ENCODE results near the gene SPEF1.

The SPEF1 gene

DNA sequence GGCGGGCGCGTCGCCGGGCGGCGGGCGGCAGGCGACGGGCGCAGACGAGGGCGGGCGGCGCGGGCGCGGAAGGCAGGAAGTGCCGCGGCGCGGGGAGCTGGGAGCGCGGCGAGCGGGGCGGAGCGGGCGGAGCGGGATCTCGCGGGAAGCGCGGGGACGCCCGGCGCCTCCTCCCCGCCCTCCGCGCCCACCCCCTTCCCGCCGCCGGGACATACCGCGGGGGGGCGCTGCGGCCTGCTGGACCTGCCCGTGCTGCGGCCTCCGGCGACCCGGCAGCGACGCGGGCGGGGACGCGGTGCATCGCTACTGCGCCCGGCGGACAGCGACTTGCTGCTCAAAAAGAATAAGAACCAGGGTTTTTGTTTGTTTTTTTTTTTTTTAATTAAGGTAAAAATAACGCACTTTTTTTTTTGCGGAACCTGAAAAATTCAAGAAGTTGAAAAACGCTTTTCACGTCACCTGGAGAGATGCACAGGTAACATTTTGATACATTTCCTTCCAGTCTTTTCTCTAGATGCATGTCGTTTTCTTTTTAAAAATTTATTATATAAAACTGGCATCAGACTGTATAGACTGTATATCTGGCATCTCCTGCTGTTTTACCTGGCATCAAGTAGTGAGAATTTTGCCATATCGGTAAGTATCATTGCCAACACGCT lies 5.5 kb upstream of the SPEF1 start, which contains the start of gene CENPB:
Gene CENPB, minus strand, starts transcription at position 76 of the 659 bp plus-strand sequence. CDS start 257 bp downstream, outside the sequence.
- peak within 1 kb of the TSS; percentile 47 for H3K9ac ChIP-seq (ENCODE audit: low read depth, low read length)
- no peaks in the 10 kb centered on the region for H3K9me3 ChIP-seq (ENCODE audit: control insufficient read depth, insufficient read depth, low read length)
- H3K4me1 ChIP-seq (ENCODE audit: insufficient read depth, low read length) = no peaks in the 10 kb centered on the region; the same call in 1 of the 2 replicates
- H3K36me3 ChIP-seq (ENCODE audit: insufficient read depth, low read length) = no peaks in the 10 kb centered on the region; the same call in 1 of the 2 replicates

DNA sequence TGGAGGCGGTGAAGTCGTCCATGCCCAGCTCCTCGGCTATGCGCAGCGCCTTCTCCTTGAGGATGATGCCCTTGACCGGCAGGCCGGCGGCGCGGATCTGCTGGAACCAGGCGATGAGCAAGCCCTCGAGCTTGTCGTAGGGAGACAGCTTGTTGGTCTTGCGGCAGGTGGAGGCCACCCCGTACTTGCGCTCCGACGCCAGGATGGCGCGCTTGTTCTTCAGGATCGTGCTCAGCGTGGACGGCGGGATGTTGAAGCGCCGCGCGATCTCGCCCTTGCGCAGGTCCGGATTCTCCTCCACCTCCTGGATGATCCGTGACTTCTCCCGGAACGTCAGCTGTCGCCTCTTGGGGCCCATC lies 4.9 kb upstream of the SPEF1 start:
- no peaks in the 10 kb centered on the region; the same call in 1 of the 2 replicates for H3K4me1 ChIP-seq (ENCODE audit: insufficient read depth, low read length)
- H3K9ac ChIP-seq (ENCODE audit: low read depth, low read length) = peak overlapping the region; percentile 47
- H3K9me3 ChIP-seq (ENCODE audit: control insufficient read depth, insufficient read depth, low read length) = no peaks in the 10 kb centered on the region
- no peaks in the 10 kb centered on the region; the same call in 1 of the 2 replicates for H3K36me3 ChIP-seq (ENCODE audit: insufficient read depth, low read length)

DNA sequence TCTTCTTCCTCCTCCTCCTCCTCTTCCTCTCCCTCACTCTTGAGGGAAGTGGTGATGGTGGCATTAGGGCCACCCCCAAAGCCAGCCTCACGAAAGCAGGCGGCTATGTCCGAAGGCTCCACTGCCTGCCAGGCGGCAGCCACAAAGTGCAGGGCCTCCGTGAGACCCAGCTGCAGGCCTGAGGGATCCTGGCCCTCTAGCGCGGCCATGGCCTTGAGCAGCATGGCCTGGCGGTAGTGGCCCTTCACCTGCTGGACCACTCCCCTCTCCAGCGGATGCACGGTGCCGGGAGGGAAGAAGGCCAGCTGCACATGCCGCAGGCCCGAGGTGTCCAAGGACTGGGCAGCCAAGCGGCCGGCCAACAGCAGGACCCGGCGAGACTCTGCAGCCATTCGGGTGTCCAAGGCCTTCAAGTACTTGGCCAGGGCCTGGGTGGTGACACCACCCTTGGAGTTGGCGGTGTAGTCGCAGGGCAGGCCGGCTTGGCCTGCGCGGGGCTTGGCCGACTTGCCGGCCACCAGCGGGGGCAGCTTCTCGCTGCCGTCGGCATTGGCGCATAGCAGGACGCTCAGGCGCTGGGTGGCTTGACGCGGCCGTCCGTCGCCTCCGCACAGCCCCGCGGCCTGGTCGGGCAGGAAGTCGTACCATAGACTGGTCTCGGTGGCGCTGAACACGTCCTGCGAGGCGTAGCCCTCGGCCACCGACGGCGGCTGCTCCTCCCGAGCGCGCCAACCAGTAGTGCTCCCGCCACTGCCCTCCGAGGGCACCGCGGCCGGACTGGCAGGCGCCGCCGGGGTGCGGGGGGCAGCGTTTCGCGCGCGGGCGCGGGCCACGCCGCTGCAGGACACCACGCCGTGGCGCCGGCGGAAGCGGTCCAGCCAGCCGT lies 4.2 kb upstream of the SPEF1 start:
- no peaks in the 10 kb centered on the region; the same call in 1 of the 2 replicates for H3K36me3 ChIP-seq (ENCODE audit: insufficient read depth, low read length)
- no peaks in the 10 kb centered on the region for H3K9me3 ChIP-seq (ENCODE audit: control insufficient read depth, insufficient read depth, low read length)
- H3K9ac ChIP-seq (ENCODE audit: low read depth, low read length) = peak overlapping the region; percentile 47
- H3K4me1 ChIP-seq (ENCODE audit: insufficient read depth, low read length) = no peaks in the 10 kb centered on the region; the same call in 1 of the 2 replicates

DNA sequence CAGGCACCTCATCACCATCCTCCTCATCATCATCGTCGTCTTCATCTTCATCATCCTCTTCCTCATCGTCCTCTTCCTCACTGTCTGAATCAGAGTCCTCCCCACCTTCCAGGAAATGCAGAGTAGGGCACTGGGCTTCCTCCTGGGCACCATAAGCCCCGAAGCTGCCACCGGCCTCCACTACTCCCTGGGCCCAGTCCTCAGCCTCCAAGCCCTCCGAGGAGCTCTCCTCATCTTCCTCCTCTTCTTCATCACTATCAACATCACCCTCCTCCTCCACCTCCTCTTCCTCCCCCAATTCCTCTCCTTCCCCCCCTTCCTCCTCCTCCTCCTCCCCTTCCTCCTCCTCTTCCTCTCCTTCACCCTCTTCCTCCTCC lies 3.6 kb upstream of the SPEF1 start:
- Histone ChIP-seq H3K9me3 (ENCODE audit: control insufficient read depth, insufficient read depth, low read length) (no peaks in the 10 kb centered on the region), H3K36me3 (ENCODE audit: insufficient read depth, low read length) (no peaks in the 10 kb centered on the region; the same call in 1 of the 2 replicates), H3K9ac (ENCODE audit: low read depth, low read length) (no peak overlapping the region), H3K4me1 (ENCODE audit: insufficient read depth, low read length) (no peaks in the 10 kb centered on the region; the same call in 1 of the 2 replicates)

DNA sequence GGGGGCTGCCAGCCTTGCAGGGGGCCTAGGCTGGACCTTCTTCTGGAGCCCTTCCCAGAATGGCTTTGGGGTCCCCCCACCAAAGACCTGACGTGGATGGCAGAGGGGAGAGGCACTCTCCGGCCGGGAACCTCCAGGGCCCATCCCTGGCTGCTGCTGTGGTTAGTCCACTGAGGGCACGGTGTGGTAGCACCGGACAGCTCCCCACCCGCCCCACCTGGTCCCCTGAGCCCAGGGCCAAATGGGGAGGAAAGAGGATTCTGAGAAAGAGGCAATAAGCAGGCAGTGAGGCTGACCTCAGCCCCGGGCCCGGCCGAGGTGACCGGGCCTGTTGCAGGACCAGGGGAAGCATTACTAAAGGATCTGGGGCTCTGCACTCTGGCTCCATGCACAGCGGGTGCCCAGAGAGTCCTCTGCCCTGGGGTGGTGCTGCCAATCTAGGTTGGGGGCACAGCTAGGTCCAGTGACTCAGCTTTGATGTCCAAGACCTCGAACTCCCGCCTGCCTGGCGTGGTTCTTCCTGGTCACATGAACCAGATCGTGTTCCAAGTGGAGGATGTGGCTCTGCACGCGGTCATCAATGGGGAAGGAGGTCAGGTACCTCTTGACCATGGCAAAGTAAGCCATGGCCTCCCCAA lies 3.1 kb upstream of the SPEF1 start:
- Histone ChIP-seq H3K4me1 (ENCODE audit: insufficient read depth, low read length) (no peaks in the 10 kb centered on the region; the same call in 1 of the 2 replicates), H3K36me3 (ENCODE audit: insufficient read depth, low read length) (no peaks in the 10 kb centered on the region; the same call in 1 of the 2 replicates), H3K9me3 (ENCODE audit: control insufficient read depth, insufficient read depth, low read length) (no peaks in the 10 kb centered on the region), H3K9ac (ENCODE audit: low read depth, low read length) (no peak overlapping the region)

DNA sequence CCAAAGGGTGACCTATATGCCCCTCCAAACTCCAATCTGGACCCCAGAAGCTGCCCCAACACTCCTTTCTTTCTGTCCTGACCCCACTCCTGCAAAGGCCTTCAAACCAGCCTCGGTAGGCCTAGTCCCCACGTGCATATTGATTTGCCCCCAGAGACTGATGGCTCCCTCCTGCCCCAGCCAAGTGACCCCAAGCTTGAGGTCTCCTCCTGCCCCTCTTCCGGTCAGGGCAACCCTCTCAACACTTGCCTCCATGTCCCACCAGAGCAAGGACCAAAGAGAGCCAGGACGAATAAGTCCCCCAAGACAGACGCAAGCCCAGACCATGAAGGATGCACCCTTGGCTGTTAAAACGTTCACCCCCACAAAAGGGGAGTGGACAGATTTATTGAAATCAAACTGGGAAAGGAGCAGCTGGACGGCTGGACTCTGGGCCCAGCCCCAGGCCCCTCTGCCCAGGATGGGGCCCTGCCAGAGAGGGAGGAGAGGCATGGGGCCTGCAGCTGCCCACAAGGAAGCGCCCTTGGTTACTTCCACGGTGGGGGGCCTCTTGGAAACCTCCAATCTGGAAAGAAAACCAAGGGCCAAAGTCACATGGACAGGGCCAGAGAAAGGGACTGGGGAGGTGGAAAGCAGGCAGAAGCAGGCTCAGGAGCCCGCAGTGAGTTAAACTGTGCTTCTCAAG lies 2.4 kb upstream of the SPEF1 start:
- Histone ChIP-seq H3K4me1 (ENCODE audit: insufficient read depth, low read length) (no peaks in the 10 kb centered on the region; the same call in 1 of the 2 replicates), H3K9ac (ENCODE audit: low read depth, low read length) (no peak overlapping the region), H3K9me3 (ENCODE audit: control insufficient read depth, insufficient read depth, low read length) (no peaks in the 10 kb centered on the region), H3K36me3 (ENCODE audit: insufficient read depth, low read length) (no peaks in the 10 kb centered on the region; the same call in 1 of the 2 replicates)

DNA sequence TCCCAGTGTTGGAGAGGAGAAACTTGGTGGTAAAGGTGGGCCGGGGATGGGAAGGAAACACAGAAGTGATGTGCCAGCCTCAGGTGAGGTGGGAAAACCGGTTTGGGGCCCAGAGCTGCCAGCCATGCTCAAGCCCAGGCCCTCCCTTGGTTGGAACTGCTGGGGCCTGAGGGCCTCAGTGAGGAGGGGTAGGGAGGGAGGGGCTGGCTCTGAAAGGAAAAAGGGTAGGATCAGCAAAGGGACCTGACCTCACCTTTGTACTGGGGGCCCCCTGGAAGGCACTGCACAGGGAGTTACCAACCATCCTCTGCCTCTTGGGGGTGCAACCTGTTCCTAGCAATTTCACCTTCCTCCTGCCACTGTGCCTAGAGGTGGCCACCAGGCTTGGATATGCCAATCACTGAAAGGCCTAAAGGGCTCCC lies 1.8 kb upstream of the SPEF1 start:
- H3K4me1 ChIP-seq (ENCODE audit: insufficient read depth, low read length) = no peaks in the 10 kb centered on the region; the same call in 1 of the 2 replicates
- H3K36me3 ChIP-seq (ENCODE audit: insufficient read depth, low read length) = no peaks in the 10 kb centered on the region; the same call in 1 of the 2 replicates
- H3K9me3 ChIP-seq (ENCODE audit: control insufficient read depth, insufficient read depth, low read length) = no peaks in the 10 kb centered on the region
- no peak overlapping the region for H3K9ac ChIP-seq (ENCODE audit: low read depth, low read length)

DNA sequence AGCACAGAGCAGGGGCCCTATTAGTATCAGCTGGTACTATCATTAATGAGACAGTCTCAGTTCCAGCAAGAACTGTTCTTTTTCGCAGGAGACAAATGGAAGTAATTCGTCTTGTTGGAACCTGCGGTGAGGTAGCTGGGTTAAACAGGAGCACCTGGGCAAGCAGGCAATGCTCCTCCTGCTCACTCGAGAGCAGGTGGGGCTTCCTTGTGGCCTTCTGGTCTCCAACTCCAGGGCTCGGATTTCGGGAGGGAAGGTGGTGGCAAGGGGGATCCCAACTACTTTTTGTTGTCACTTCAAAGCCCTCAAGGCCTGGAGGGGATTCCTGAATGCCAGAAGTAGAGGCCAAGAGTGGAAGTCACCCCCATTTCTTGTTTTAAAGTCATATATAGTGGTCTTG lies 1.3 kb upstream of the SPEF1 start:
- no peaks in the 10 kb centered on the region for H3K9me3 ChIP-seq (ENCODE audit: control insufficient read depth, insufficient read depth, low read length)
- H3K9ac ChIP-seq (ENCODE audit: low read depth, low read length) = no peak overlapping the region
- H3K4me1 ChIP-seq (ENCODE audit: insufficient read depth, low read length) = no peaks in the 10 kb centered on the region; the same call in 1 of the 2 replicates
- no peaks in the 10 kb centered on the region; the same call in 1 of the 2 replicates for H3K36me3 ChIP-seq (ENCODE audit: insufficient read depth, low read length)

DNA sequence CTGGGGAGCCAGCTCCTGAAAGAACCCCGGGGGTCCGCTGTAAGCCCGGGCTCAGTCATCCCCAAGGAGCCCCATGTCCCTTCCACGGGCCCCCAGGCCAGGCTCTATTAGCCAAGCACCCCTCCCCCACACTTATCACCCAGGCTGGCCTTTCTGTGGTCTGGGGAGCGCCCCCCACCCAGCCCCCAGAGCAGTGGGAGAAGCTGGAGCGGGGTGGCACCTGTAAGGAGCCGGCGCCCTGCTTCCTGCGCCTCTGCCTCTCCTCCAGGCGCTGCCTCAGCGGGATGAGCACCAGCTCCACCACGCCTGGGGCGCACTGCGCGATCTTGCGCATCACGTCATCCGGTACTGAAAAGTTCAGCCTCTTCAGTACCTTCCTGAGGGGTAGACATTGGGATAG lies 2.3 kb downstream of the SPEF1 start:
- peak overlapping the region; percentile 65; the same call in 1 of the 2 replicates for H3K9ac ChIP-seq (ENCODE audit: low read depth, low read length)
- no peaks in the 10 kb centered on the region; the same call in 1 of the 2 replicates for H3K36me3 ChIP-seq (ENCODE audit: insufficient read depth, low read length)
- H3K9me3 ChIP-seq (ENCODE audit: control insufficient read depth, insufficient read depth, low read length) = no peaks in the 10 kb centered on the region
- H3K4me1 ChIP-seq (ENCODE audit: insufficient read depth, low read length) = no peaks in the 10 kb centered on the region

DNA sequence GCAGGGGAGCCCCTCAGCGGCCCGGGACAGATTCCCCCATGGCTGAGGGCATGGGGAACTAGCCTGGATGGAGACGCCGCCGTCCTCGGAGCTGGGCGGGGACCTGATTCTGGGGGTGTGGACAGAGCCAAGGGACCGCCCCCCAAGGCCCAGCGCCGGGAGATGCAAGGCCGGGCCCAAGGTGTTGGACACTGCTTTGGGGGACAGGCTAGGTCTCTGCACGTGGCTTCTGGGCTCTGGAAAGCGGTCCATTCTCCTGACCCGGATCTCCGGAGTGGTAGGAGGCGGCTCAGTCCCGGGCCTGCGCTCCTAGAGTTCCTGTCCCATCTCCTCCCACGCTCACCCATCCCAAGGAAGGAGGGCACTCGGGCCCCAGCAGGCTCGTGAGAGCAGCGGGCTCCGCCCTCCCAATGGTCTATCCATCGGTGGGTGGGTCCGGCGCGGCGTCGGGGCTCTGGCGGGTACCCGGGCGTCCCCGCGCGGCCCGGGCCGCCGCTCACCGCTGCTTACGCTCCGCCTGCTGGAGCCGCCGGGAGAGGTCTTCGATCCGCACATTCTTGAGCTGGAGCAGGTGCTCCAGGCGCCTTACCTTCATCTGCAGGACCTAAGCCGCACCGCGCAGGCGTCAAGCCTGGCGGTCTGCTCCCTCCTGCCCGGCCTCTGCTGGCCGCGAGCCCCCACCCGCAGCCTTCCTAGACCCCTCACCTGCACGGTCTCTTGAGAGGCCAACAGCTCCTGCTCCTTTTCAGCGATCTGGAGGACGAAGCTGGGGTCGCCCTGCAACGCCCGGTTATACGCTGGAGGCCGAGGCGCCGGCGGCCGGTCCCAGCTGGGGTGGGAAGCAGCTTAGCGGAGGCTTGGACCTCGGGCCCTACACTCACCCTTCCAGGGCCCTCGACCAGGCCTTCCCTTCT lies 3.3 kb downstream of the SPEF1 start:
- no peaks in the 10 kb centered on the region for H3K36me3 ChIP-seq (ENCODE audit: insufficient read depth, low read length)
- no peaks in the 10 kb centered on the region for H3K4me1 ChIP-seq (ENCODE audit: insufficient read depth, low read length)
- H3K9me3 ChIP-seq (ENCODE audit: control insufficient read depth, insufficient read depth, low read length) = no peaks in the 10 kb centered on the region
- H3K9ac ChIP-seq (ENCODE audit: low read depth, low read length) = peak overlapping the region; percentile 65

DNA sequence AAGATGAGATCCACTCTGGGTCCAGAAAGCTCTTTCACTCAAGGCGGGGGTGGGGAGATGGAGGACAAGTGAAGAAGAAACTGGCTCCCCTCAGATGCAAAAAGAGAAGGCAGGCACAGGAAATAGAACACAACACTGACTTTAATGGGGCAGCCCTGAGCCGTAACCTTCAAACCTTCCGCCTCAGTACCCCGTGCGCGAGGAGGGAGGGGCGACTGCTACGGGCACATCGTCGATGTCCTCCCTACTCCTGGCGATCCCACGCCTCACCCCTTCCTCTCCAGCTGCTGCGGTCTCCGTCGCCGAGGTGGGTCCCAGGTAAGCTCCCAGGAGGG lies 3.9 kb downstream of the SPEF1 start:
- no peaks in the 10 kb centered on the region for H3K9me3 ChIP-seq (ENCODE audit: control insufficient read depth, insufficient read depth, low read length)
- peak overlapping the region; percentile 65 for H3K9ac ChIP-seq (ENCODE audit: low read depth, low read length)
- H3K4me1 ChIP-seq (ENCODE audit: insufficient read depth, low read length) = no peaks in the 10 kb centered on the region
- H3K36me3 ChIP-seq (ENCODE audit: insufficient read depth, low read length) = no peaks in the 10 kb centered on the region

DNA sequence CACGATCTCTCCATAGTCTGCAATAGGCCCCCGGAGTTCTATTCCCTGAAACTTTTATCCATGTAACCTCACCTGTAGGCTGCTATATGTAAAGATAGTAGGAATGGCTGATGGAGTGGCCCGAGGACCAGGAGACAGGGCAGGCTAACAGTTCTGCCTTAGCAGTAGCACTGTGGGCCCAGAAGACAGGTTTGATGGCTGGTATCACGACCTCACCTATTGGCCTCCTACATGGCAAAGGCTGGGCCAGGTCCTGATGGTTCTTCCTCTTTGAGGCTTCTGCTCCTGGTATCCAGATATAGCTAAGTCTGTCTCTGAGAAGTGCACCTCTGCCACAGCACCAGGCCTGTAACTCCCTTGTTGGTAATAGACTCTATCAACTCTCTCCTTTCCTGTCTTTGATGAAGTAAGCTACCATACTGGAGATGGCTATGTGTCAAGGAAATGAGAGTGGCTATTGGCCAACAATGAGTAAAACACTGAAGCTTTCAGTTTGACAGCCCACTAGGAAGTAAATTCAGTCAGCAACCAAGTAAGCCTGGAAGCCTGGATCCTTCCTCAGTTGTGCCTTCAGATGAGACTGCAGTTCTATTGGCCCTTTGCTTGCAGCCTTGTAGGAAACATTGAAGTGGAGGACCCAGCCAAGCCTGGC lies 5.7 kb downstream of the SPEF1 start:
- Histone ChIP-seq H3K9ac (ENCODE audit: low read depth, low read length) (no peak overlapping the region), H3K9me3 (ENCODE audit: control insufficient read depth, insufficient read depth, low read length) (no peaks in the 10 kb centered on the region), H3K4me1 (ENCODE audit: insufficient read depth, low read length) (no peaks in the 10 kb centered on the region), H3K36me3 (ENCODE audit: insufficient read depth, low read length) (no peaks in the 10 kb centered on the region)

All from ES-I3 (cell line).